ENCODE data around the gene HEXA.

Gene HEXA

GRCh38 chr15:72319360-72319984 lies 56.3 kb downstream of the HEXA start:
- no peak for DNase-seq (ENCODE audit: low read depth)

GRCh38 chr15:72318408-72318942 lies 57.3 kb downstream of the HEXA start:
- DNase-seq (ENCODE audit: low read depth), result no peak

- no peak for DNase-seq (ENCODE audit: low read depth)
These were observed 60.0 kb downstream of the HEXA start for GRCh38 chr15:72315706-72316370.

GRCh38 chr15:72313881-72314280 lies 61.9 kb downstream of the HEXA start:
- no peak for DNase-seq (ENCODE audit: low read depth)

GRCh38 chr15:72313448-72313840 lies 62.4 kb downstream of the HEXA start:
- no peak for DNase-seq (ENCODE audit: low read depth)

- DNase-seq (ENCODE audit: low read depth), result no peak
These were observed 63.0 kb downstream of the HEXA start for GRCh38 chr15:72312605-72313447.

GRCh38 chr15:72307026-72307425 lies 68.8 kb downstream of the HEXA start:
- DNase-seq (ENCODE audit: low read depth), result no peak

GRCh38 chr15:72306211-72306785 lies 69.5 kb downstream of the HEXA start:
- DNase-seq (ENCODE audit: low read depth), result no peak

GRCh38 chr15:72304596-72304995 lies 71.2 kb downstream of the HEXA start:
- DNase-seq (ENCODE audit: low read depth), result no peak

GRCh38 chr15:72302955-72303354 lies 72.9 kb downstream of the HEXA start:
- DNase-seq (ENCODE audit: low read depth), result no peak

Data from non-pigmented ciliary epithelial cell (primary cell).